Epithelial cell of esophagus (primary cell): ENCODE data around the gene TMEM116.
"Not testable (repeated sequence)": the region's sequence is repeated elsewhere in the genome, so short reads cannot be mapped to it uniquely, and the experiment has no call there.

Experiments used
- DNase-seq: peaks from one replicate; pipeline ENCODE4 v3.0.0; 2010; ENCODE audit warnings: low read depth
- H3K4me3 ChIP-seq: 2 replicates; pipeline ENCODE4 v1.5.1; 2011; ENCODE audit warnings: mild to moderate bottlenecking, low read length, control low read depth
- CTCF ChIP-seq: IDR thresholded peaks from 2 replicates; pipeline ENCODE4 v1.5.1; 2011; ENCODE audit warnings: low read depth, mild to moderate bottlenecking, low read length, control low read depth, inconsistent platforms; ENCODE audit not compliant: insufficient read depth; ENCODE audit errors: missing control alignments

Gene TMEM116

GRCh38 chr12:111998015-111998414 is 14.9 kb downstream of the TMEM116 start:
- no peak overlapping the region for H3K4me3 ChIP-seq
- TF ChIP-seq CTCF = no peak
- no peak for DNase-seq

DNA sequence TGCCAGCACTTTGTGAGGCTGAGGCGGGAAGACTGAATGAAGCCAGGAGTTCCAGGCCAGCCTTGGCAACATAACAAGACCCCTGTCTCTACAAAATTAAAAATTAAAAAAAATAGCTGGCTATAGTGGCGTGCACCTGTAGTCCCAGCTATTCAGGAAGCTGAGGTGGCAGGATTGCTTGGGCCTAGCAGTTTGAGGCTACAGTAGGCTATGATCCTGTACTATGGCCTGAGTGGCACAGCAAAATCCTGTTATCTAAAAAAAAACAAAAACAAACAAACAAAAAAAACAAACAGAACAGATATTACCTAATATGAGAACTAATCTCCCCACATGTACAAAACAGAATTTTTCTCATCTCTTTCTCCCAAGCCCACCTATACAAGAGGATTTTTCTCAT is 15.7 kb downstream of the TMEM116 start:
- DNase-seq = no peak
- H3K4me3 ChIP-seq = no peak overlapping the region
- no peak for TF ChIP-seq CTCF

- TF ChIP-seq CTCF = no peak
- no peak overlapping the region for H3K4me3 ChIP-seq
- DNase-seq = no peak
Measured at GRCh38 chr12:111995782-111996480, 17.0 kb downstream of the TMEM116 start.

DNA sequence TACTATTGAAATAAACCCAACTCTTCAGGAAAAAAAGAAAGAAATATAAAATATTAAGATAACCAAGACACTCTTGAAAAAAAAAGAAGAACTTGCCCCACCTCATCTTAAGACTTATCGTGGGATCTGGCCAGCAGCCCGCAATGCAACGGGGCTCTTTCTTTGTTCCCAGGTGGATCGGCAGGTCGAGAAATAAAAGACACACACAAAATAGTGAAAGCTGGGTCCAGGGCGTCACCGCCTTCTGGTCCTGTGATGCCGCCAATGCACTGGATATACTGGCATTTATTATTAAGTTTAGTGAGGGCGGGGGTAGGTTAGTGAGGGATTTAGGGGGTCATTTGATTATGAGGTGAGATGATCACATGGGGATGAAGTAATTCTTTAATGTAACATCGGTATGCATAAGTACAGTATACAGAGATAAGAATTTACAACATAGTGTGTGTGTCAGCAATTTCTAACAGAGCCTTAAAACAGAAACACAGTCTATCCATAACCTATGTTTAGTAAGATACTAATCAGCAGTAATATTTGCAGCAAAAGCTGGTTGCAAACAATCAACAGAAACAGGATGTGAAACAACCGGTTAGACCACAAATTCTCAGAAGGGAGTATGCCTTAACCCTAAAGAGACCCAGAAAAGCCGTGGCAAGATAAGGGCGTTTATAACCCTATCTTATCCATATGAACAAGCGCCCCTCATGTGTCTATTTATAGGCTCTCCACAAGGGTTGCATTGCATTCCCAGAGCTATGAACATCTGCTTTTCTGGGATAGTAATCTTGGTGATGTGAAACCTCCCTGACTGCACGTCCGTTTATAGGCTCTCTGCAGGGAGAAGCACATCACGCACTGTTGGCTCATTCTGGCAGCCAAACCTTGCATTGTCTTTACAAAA is 18.5 kb downstream of the TMEM116 start:
- DNase-seq = peak; percentile 42
- H3K4me3 ChIP-seq = not testable (repeated sequence)

- DNase-seq = no peak
- H3K4me3 ChIP-seq = no peak overlapping the region
- no peak for TF ChIP-seq CTCF
Measured at GRCh38 chr12:111993292-111994150, 19.4 kb downstream of the TMEM116 start.

DNA sequence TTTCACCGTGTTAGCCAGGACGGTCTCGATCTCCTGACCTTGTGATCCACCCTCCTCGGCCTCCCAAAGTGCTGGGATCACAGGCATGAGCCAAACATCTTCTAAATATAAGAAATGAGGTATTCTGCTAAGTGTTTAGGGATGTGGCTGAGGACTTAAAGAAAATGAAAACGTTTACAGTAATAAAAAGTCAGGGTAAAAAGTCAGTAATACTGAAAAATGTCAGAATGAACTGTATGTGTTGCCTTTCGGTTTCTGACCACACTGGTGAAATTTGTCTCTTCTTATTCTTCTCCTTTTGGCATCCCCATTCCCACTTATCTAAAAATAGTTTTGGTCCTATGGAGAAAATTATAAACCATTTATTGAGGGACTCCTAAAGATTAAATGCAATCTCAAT is 20.5 kb downstream of the TMEM116 start:
- DNase-seq = no peak
- no peak for TF ChIP-seq CTCF
- H3K4me3 ChIP-seq = no peak overlapping the region

GRCh38 chr12:111991946-111992345 is 21.0 kb downstream of the TMEM116 start:
- H3K4me3 ChIP-seq = no peak overlapping the region
- DNase-seq = no peak
- no peak for TF ChIP-seq CTCF
